SJSA1 (cell line): Measurements from ENCODE around the gene FCRLB. TPM values are rescaled to one million over a fixed set of nuclear protein-coding genes. Genes with fewer than 3 reads are reported as not detected.

ENCODE experiments used
- DNase-seq, 2 experiments: peaks; one replicate each; pipeline ENCODE4 v3.0.0-alpha.2; 2015 to 2020; ENCODE audit warnings: low spot score in 2 of 2, low read depth in 1 of 2
- H3K27ac ChIP-seq: fragments of 250-450 bp; sonication (Bioruptor Pico); 2 replicates; pipeline ENCODE4 v1.5.1; 2020; ENCODE audit warnings: mild to moderate bottlenecking, moderate library complexity
- H3K27me3 ChIP-seq: fragments of 250-450 bp; sonication (Bioruptor Pico); replicated peaks from 2 replicates; pipeline ENCODE4 v1.5.1; 2020; ENCODE audit warnings: mild to moderate bottlenecking, moderate library complexity
- H3K36me3 ChIP-seq: fragments of 250-450 bp; sonication (Bioruptor Pico); 2 replicates; pipeline ENCODE4 v1.5.1; 2020; ENCODE audit warnings: mild to moderate bottlenecking
- H3K4me1 ChIP-seq: fragments of 250-450 bp; sonication (Bioruptor Pico); replicated peaks from 2 replicates; pipeline ENCODE4 v1.6.1; 2021; ENCODE audit warnings: mild to moderate bottlenecking
- H3K4me3 ChIP-seq: fragments of 250-450 bp; sonication (Bioruptor Pico); 2 replicates; pipeline ENCODE4 v1.5.1; 2020; ENCODE audit warnings: mild to moderate bottlenecking
- H3K9me3 ChIP-seq: fragments of 250-450 bp; sonication (Bioruptor Pico); replicated peaks from 2 replicates; pipeline ENCODE4 v1.5.1; 2020; ENCODE audit warnings: mild to moderate bottlenecking
- total RNA-seq: library from RNA; depleted of rRNA; stranded (reverse); fragments of >200 nt; shearing (Covaris generic); gene quantifications from 2 replicates; pipeline ENCODE4 v1.2.3, GENCODE V29; 2014; rRNA removed

FCRLB gene
- total RNA-seq, 1 experiment from 2014 or later, result 1.3 TPM

- Histone ChIP-seq H3K9me3 (no peaks in the 10 kb centered on the region), H3K27me3 (no peaks in the 10 kb centered on the region), H3K4me1 (peaks cover 4% of the 10 kb centered on the region), H3K36me3 (no peaks in the 10 kb centered on the region; the same call in 1 of the 2 replicates), H3K27ac (no peak overlapping the region), H3K4me3 (no peak overlapping the region)
- DNase-seq, result no peak
These were observed 50.6 kb downstream of the FCRLB start for GRCh38 chr1:161771973-161772372.

GRCh38 chr1:161772397-161772796 is 51.1 kb downstream of the FCRLB start:
- peaks cover 1% of the 10 kb centered on the region for H3K4me1 ChIP-seq
- DNase-seq, result no peak
- no peaks in the 10 kb centered on the region; the same call in 1 of the 2 replicates for H3K36me3 ChIP-seq
- no peaks in the 10 kb centered on the region for H3K27me3 ChIP-seq
- H3K4me3 ChIP-seq, result no peak overlapping the region
- H3K27ac ChIP-seq, result no peak overlapping the region
- H3K9me3 ChIP-seq, result no peaks in the 10 kb centered on the region

GRCh38 chr1:161773791-161774190 is 52.4 kb downstream of the FCRLB start:
- H3K36me3 ChIP-seq, result no peaks in the 10 kb centered on the region; the same call in 1 of the 2 replicates
- H3K27me3 ChIP-seq, result no peaks in the 10 kb centered on the region
- no peaks in the 10 kb centered on the region for H3K9me3 ChIP-seq
- no peak overlapping the region for H3K27ac ChIP-seq
- DNase-seq, result no peak
- H3K4me1 ChIP-seq, result no peaks in the 10 kb centered on the region
- no peak overlapping the region for H3K4me3 ChIP-seq

GRCh38 chr1:161777261-161777660 is 55.9 kb downstream of the FCRLB start:
- no peak for DNase-seq
- Histone ChIP-seq H3K9me3 (no peaks in the 10 kb centered on the region), H3K36me3 (peaks cover 6% of the 10 kb centered on the region; the same call in 1 of the 2 replicates), H3K4me1 (no peaks in the 10 kb centered on the region), H3K4me3 (no peak overlapping the region), H3K27me3 (no peaks in the 10 kb centered on the region), H3K27ac (no peak overlapping the region)

Other genes with a start within 250 kb of the FCRLB start
- gene FCGR2A, start 216.1 kb upstream of the FCRLB start, total RNA-seq, result 0.18 and 0.28 TPM in 2 replicates
- 0.06 and 0.18 TPM in 2 replicates for gene HSPA6, start 197.0 kb upstream of the FCRLB start, total RNA-seq
- gene FCGR3A, start 171.7 kb upstream of the FCRLB start, total RNA-seq, result not detected in 2 replicates
- not detected in 2 replicates for gene FCGR3B, start 90.4 kb upstream of the FCRLB start, total RNA-seq
- not detected in 2 replicates for gene FCGR2B, start 58.4 kb upstream of the FCRLB start, total RNA-seq
- gene FCRLA, start 14.3 kb upstream of the FCRLB start, total RNA-seq, result 0.29 TPM in 1 of 2 replicates, not detected in the other
- 50.7 and 57.9 TPM in 2 replicates for gene DUSP12, start 28.2 kb downstream of the FCRLB start, total RNA-seq
- gene ATF6, start 44.8 kb downstream of the FCRLB start, total RNA-seq, result 22.8 and 30.6 TPM in 2 replicates